ENCODE data around the gene AGFG2.

The AGFG2 gene

GRCh38 chr7:100577103-100577502, 38.1 kb downstream of the AGFG2 start:
- no peak overlapping the region for H3K9ac ChIP-seq
- H3K27ac ChIP-seq: no peak overlapping the region
- peaks cover 19 to 100% (median 85%) of the 10 kb centered on the region in 11 experiments for H4K20me1 ChIP-seq
- H3K27me3 ChIP-seq: peaks cover 0 to 24% (median 0%) of the 10 kb centered on the region in 11 experiments; a peak in 7 of 22 replicates
- H3K4me1 ChIP-seq: peaks cover 13 to 25% (median 17%) of the 10 kb centered on the region in 10 experiments
- no peak for TF ChIP-seq Cebpa-rat (IDR thresholded peaks at IDR 0.05)
- H3K9me3 ChIP-seq (replicated peaks in 1 of 11): no peaks in the 10 kb centered on the region
- H3K4me3 ChIP-seq: no peak overlapping the region
- peaks cover 90 to 100% (median 98%) of the 10 kb centered on the region in 11 experiments for H3K36me3 ChIP-seq
- no peak overlapping the region for H3K4me2 ChIP-seq

DNA sequence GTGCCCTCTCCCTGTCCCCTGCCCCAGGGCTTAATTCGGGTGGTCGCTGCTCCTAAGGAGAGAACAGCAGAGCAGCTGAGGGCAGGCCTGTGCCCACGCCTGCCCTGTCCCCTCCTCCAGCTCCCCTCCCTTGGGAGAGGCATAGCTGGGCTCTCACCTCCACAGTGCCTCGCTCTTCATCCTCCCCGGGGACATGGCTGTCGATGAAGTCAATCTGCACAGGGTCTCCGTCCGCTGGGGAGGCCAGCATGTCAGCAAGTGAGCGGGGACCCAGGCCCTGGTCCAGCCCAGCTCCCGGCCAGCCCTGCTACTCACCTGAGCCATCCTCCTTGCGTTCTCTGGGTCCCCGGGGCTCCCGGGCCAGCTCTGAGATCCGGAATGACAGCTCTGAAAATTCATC, 38.5 kb downstream of the AGFG2 start:
- Histone ChIP-seq H3K4me2 (no peak overlapping the region), H3K36me3 (peaks cover 94 to 100% (median 100%) of the 10 kb centered on the region in 11 experiments), H3K4me1 (peaks cover 16 to 27% (median 20%) of the 10 kb centered on the region in 10 experiments), H4K20me1 (peaks cover 23 to 100% (median 85%) of the 10 kb centered on the region in 11 experiments), H3K9ac (peak overlapping the region in 1 of 11 experiments; percentile 14; a peak in 2 of 22 replicates), H3K9me3 (replicated peaks in 1 of 11) (no peaks in the 10 kb centered on the region), H3K27ac (no peak overlapping the region), H3K27me3 (peaks cover 0 to 20% (median 0%) of the 10 kb centered on the region in 11 experiments; a peak in 7 of 22 replicates), H3K4me3 (no peak overlapping the region)
- no peak for TF ChIP-seq Cebpa-rat (IDR thresholded peaks at IDR 0.05)

DNA sequence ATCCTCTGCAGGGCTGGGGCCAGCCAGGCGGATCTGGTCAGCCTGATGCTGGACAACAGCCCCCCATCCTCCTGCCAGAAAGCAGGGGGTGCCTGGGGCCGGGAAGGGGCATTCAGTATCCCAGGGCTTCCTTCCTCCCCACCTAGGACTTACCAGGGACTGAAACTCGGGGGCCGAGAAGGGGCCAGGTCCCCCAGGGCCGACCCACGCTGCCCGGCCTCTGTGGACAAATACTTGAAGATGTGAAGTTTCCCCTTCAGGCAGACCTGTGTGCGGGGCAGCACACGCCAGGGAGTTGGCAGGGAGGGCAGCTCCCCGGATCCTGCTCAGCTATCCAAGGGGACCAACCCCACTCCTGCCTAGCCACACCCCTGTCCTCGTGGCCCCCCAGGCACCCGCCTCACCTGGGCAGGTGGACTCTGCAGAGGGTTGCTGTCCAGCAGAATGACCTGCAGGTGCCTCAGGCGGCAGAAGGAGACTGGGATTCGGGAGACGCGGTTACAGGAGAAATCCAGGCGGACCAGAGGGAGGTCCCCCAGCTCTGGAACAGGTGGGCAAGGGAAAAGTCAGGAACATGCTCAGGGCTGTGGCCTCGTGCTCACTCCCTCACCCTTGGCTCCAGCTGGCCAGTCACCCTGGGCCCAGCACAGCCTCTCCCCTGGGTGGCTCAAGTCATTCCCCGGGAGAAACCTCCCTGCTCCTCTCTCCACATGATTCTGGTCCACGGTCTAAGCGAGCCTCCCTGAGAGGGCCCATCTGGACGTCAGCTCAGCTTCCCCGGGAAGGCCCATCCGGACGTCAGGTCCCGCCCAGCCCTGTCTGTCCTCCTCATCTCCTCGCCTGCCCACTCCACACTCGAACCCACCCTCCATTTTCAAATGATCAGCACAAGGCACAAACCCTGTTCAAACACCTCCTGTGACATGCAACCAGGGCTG, 39.5 kb downstream of the AGFG2 start:
- H3K9me3 ChIP-seq (replicated peaks in 1 of 11): no peaks in the 10 kb centered on the region
- no peak overlapping the region for H3K4me2 ChIP-seq
- peaks cover 0 to 10% (median 0%) of the 10 kb centered on the region in 11 experiments; a peak in 4 of 22 replicates for H3K27me3 ChIP-seq
- peaks cover 22 to 33% (median 28%) of the 10 kb centered on the region in 10 experiments for H3K4me1 ChIP-seq
- H3K36me3 ChIP-seq: peaks cover 90 to 95% (median 93%) of the 10 kb centered on the region in 11 experiments
- peak overlapping the region in 3 of 11 experiments; percentile 2 to 19 (median 14); a peak in 4 of 22 replicates for H3K9ac ChIP-seq
- H3K4me3 ChIP-seq: no peak overlapping the region
- TF ChIP-seq Cebpa-rat (IDR thresholded peaks at IDR 0.05): no peak
- H3K27ac ChIP-seq: no peak overlapping the region
- peaks cover 30 to 100% (median 85%) of the 10 kb centered on the region in 11 experiments for H4K20me1 ChIP-seq

GRCh38 chr7:100580466-100581283, 41.7 kb downstream of the AGFG2 start:
- H4K20me1 ChIP-seq: peaks cover 48 to 92% (median 79%) of the 10 kb centered on the region in 11 experiments
- peaks cover 68 to 74% (median 71%) of the 10 kb centered on the region in 11 experiments for H3K36me3 ChIP-seq
- peaks cover 25 to 38% (median 34%) of the 10 kb centered on the region in 10 experiments for H3K4me1 ChIP-seq
- H3K9ac ChIP-seq: peak overlapping the region in 8 of 11 experiments; percentile 17 to 98 (median 96); a peak in 12 of 22 replicates
- peak overlapping the region in 2 of 11 experiments; percentile 22 to 96; a peak in 2 of 22 replicates for H3K27ac ChIP-seq
- TF ChIP-seq Cebpa-rat (IDR thresholded peaks at IDR 0.05): no peak
- peak overlapping the region in 3 of 11 experiments; percentile 94 to 100 (median 99); a peak in 4 of 22 replicates for H3K4me2 ChIP-seq
- no peak overlapping the region for H3K4me3 ChIP-seq
- no peaks in the 10 kb centered on the region for H3K9me3 ChIP-seq (replicated peaks in 1 of 11)
- no peaks in the 10 kb centered on the region for H3K27me3 ChIP-seq

GRCh38 chr7:100582041-100582579, 43.1 kb downstream of the AGFG2 start:
- no peaks in the 10 kb centered on the region for H3K9me3 ChIP-seq (replicated peaks in 1 of 11)
- H3K27ac ChIP-seq: peak overlapping the region; percentile 66 to 98 (median 94)
- H3K36me3 ChIP-seq: peaks cover 54 to 59% (median 57%) of the 10 kb centered on the region in 11 experiments
- peak overlapping the region; percentile 94 to 100 (median 99) for H3K4me2 ChIP-seq
- peak overlapping the region; percentile 74 to 98 (median 95) for H3K9ac ChIP-seq
- peaks cover 50 to 80% (median 66%) of the 10 kb centered on the region in 11 experiments for H4K20me1 ChIP-seq
- peaks cover 27 to 40% (median 35%) of the 10 kb centered on the region in 10 experiments for H3K4me1 ChIP-seq
- no peak for TF ChIP-seq Cebpa-rat (IDR thresholded peaks at IDR 0.05)
- H3K4me3 ChIP-seq: peak overlapping the region; percentile 84 to 99 (median 94)
- no peaks in the 10 kb centered on the region for H3K27me3 ChIP-seq

DNA sequence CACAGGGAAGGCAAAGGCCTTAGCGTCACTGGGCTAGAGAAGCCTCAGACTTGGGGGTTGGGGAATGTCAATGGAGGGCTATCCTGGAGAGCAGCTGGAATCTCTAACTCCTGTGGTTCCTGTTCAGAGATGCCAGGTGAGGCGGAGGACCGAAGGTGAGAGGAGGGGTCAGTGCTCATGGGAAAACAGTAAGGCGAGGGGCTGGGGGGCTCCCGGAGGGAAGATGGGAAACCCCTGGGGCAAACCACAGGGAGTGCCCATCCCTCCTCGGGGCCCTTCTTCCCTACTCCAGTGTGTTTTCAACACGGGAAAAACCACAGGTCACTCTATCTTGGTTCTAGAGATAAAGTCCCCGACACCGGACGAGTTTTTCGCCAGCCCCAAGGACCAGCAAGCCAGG, 43.6 kb downstream of the AGFG2 start:
- Histone ChIP-seq H3K27me3 (no peaks in the 10 kb centered on the region), H3K36me3 (peaks cover 48 to 54% (median 51%) of the 10 kb centered on the region in 11 experiments), H3K4me1 (peaks cover 32 to 46% (median 40%) of the 10 kb centered on the region in 10 experiments), H3K9me3 (replicated peaks in 1 of 11) (no peaks in the 10 kb centered on the region), H3K4me2 (peak overlapping the region; percentile 94 to 100 (median 99)), H4K20me1 (peaks cover 50 to 75% (median 60%) of the 10 kb centered on the region in 11 experiments), H3K4me3 (peak overlapping the region; percentile 84 to 99 (median 94)), H3K27ac (peak overlapping the region; percentile 66 to 98 (median 94)), H3K9ac (peak overlapping the region; percentile 74 to 98 (median 95))
- no peak for TF ChIP-seq Cebpa-rat (IDR thresholded peaks at IDR 0.05)

GRCh38 chr7:100583132-100584053, 44.4 kb downstream of the AGFG2 start:
- Histone ChIP-seq H3K9me3 (replicated peaks in 1 of 11) (no peaks in the 10 kb centered on the region), H3K36me3 (peaks cover 41 to 46% (median 44%) of the 10 kb centered on the region in 11 experiments), H3K4me1 (peaks cover 39 to 50% (median 45%) of the 10 kb centered on the region in 10 experiments), H3K27ac (peak overlapping the region; percentile 66 to 98 (median 94)), H3K4me2 (peak overlapping the region; percentile 94 to 100 (median 99)), H4K20me1 (peaks cover 50 to 68% (median 58%) of the 10 kb centered on the region in 11 experiments), H3K9ac (peak overlapping the region; percentile 74 to 98 (median 95)), H3K4me3 (peak overlapping the region; percentile 84 to 99 (median 94)), H3K27me3 (no peaks in the 10 kb centered on the region)
- no peak for TF ChIP-seq Cebpa-rat (IDR thresholded peaks at IDR 0.05)

Data from BLaER1 treated with 17β-estradiol and CSF1 and Interleukin-3, amounts not matched to agents 10 nM and 100 nM (cell line).